IPS-20b (cell line): ENCODE measurements around the gene PARP6.
A peak's percentile ranks its signal among the peaks of the same experiment; 100 is the strongest.
"Not testable (repeated sequence)": the region's sequence is repeated elsewhere in the genome, so short reads cannot be mapped to it uniquely, and the experiment has no call there.

Source experiments
- H3K27ac ChIP-seq: one replicate; pipeline ENCODE4 v1.5.1; 2013; ENCODE audit warnings: low read length
- H3K27me3 ChIP-seq: 2 replicates; pipeline ENCODE4 v1.6.1; 2013; ENCODE audit warnings: mild to moderate bottlenecking, low read length, inconsistent platforms; ENCODE audit not compliant: insufficient read depth
- H3K36me3 ChIP-seq: 2 replicates; pipeline ENCODE4 v1.6.1; 2013; ENCODE audit warnings: low read depth, mild to moderate bottlenecking, inconsistent platforms, low read length, moderate library complexity; ENCODE audit not compliant: insufficient read depth
- H3K4me1 ChIP-seq: 2 replicates; pipeline ENCODE4 v1.6.1; 2013; ENCODE audit warnings: mild to moderate bottlenecking, control low read depth, inconsistent platforms, low read length, moderate library complexity; ENCODE audit not compliant: insufficient read depth
- H3K4me3 ChIP-seq: 2 replicates; pipeline ENCODE4 v1.5.1; 2013; ENCODE audit warnings: mild to moderate bottlenecking, low read length, inconsistent platforms
- H3K9ac ChIP-seq: 2 replicates; pipeline ENCODE4 v1.6.1; 2013; ENCODE audit warnings: low read depth, mild to moderate bottlenecking, inconsistent platforms, low read length, moderate library complexity
- H3K9me3 ChIP-seq: 2 replicates; pipeline ENCODE4 v1.6.1; 2013; ENCODE audit warnings: mild to moderate bottlenecking, low read depth, low read length, inconsistent platforms; ENCODE audit not compliant: insufficient read depth

Gene PARP6

GRCh38 chr15:72275635-72276325 is 3.4 kb upstream of the PARP6 start:
- not testable (repeated sequence) for H3K4me3 ChIP-seq, H3K9me3 ChIP-seq, H3K4me1 ChIP-seq, H3K36me3 ChIP-seq, H3K27ac ChIP-seq, H3K9ac ChIP-seq
- H3K27me3 ChIP-seq: peaks cover 42% of the 10 kb centered on the region

DNA sequence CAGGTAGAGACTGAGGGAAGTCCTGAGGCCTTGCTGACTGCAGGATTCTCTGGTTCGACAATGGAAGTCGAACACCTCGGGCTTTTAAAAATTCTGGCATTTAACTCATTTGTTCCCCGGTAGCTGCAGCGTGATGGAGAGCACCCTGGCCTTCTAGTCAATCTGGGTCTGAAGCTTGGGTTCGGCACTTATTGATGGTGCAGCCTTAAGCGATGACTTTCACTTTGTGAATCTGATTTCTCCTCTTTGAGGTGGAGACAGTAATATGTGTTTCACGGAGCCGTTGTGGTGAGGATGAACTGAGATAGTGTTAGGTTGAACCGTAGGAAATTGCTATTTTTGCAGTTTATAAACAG is 621 bp upstream of the PARP6 start:
- H3K27ac ChIP-seq: peak overlapping the region; percentile 39
- peak overlapping the region; percentile 87 for H3K4me3 ChIP-seq

DNA sequence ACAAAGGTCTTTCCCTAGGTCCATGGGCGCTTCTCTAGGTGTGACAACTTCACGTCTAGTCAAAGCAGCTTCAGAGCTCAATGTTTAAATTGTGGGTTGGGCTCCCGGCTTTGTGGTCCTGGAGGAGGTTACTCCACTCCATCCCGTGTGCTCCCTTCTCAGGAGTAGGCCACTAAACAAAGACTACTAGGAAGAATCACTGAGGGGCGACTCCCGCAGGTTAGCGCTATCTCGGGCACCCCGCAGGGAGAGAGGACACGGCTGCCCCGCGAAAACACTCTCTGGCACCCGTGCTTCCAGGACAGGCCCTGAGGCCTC is 500 bp downstream of the PARP6 start:
- no peak overlapping the region for H3K27ac ChIP-seq

More for the DNA sequence above, 621 bp upstream of the PARP6 start:
- Histone ChIP-seq H3K27me3 (peaks cover 23% of the 10 kb centered on the region), H3K9ac (peak overlapping the region; percentile 65; the same call in 1 of the 2 replicates), H3K36me3 (peaks cover 9% of the 10 kb centered on the region), H3K4me1 (peaks cover 3% of the 10 kb centered on the region; the same call in 1 of the 2 replicates), H3K9me3 (no peaks in the 10 kb centered on the region)

GRCh38 chr15:72271221-72271620 is 1.1 kb downstream of the PARP6 start:
- peaks cover 3% of the 10 kb centered on the region; the same call in 1 of the 2 replicates for H3K4me1 ChIP-seq
- H3K9ac ChIP-seq: no peak overlapping the region
- H3K27me3 ChIP-seq: peaks cover 12% of the 10 kb centered on the region
- H3K9me3 ChIP-seq: no peaks in the 10 kb centered on the region
- peaks cover 27% of the 10 kb centered on the region for H3K36me3 ChIP-seq
- no peak overlapping the region for H3K27ac ChIP-seq
- peak overlapping the region; percentile 87 for H3K4me3 ChIP-seq

More for the DNA sequence above, 500 bp downstream of the PARP6 start:
- Histone ChIP-seq H3K4me1 (peaks cover 3% of the 10 kb centered on the region; the same call in 1 of the 2 replicates), H3K9me3 (no peaks in the 10 kb centered on the region), H3K27me3 (peaks cover 16% of the 10 kb centered on the region), H3K4me3 (peak overlapping the region; percentile 87), H3K9ac (peak overlapping the region; percentile 69; the same call in 1 of the 2 replicates), H3K36me3 (peaks cover 21% of the 10 kb centered on the region)

DNA sequence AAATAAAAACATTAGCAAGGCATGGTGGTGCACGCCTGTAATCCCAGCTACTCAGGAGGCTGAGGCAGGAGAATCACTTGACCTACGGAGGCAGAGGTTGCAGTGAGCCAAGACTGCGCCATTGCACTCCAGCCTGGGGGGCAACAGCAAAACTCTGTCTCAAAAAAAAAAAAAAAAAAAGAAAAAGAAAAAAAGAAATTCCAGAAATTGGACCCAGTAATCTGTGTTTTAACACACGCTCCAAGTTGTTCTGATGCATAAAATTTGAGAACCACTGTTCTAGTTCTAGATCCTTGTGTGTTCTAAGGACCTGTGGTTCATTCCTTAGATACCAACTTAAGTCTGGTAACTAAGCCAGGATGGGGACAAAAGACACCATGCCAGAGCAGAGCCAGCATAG is 2.6 kb downstream of the PARP6 start:
- H3K27ac ChIP-seq: no peak overlapping the region
- H3K36me3 ChIP-seq: peaks cover 42% of the 10 kb centered on the region
- H3K27me3 ChIP-seq: no peaks in the 10 kb centered on the region
- no peak overlapping the region for H3K9ac ChIP-seq
- no peak overlapping the region for H3K4me3 ChIP-seq
- H3K9me3 ChIP-seq: no peaks in the 10 kb centered on the region
- H3K4me1 ChIP-seq: peaks cover 3% of the 10 kb centered on the region; the same call in 1 of the 2 replicates

DNA sequence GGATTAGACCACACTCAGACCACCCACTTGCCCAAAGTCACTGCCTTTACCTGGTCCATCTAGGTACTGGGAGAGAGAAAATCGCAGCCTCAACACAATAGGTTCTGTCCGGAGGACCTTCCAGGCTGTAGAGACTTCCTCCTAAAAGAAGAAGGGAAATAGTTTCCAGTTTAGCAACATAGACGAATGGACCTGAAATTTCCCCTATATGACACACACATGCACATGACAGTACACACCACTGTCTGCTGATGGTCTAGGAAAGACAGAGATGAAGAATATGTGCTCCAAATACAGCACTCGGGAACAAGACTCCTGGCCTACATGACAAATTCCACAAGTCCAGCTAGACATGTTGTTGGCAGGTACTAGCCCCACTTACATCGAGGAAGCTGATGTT is 7.3 kb downstream of the PARP6 start:
- no peak overlapping the region for H3K9ac ChIP-seq
- no peaks in the 10 kb centered on the region for H3K27me3 ChIP-seq
- H3K9me3 ChIP-seq: no peaks in the 10 kb centered on the region
- peaks cover 89% of the 10 kb centered on the region for H3K36me3 ChIP-seq
- H3K4me1 ChIP-seq: no peaks in the 10 kb centered on the region
- no peak overlapping the region for H3K4me3 ChIP-seq
- H3K27ac ChIP-seq: no peak overlapping the region

DNA sequence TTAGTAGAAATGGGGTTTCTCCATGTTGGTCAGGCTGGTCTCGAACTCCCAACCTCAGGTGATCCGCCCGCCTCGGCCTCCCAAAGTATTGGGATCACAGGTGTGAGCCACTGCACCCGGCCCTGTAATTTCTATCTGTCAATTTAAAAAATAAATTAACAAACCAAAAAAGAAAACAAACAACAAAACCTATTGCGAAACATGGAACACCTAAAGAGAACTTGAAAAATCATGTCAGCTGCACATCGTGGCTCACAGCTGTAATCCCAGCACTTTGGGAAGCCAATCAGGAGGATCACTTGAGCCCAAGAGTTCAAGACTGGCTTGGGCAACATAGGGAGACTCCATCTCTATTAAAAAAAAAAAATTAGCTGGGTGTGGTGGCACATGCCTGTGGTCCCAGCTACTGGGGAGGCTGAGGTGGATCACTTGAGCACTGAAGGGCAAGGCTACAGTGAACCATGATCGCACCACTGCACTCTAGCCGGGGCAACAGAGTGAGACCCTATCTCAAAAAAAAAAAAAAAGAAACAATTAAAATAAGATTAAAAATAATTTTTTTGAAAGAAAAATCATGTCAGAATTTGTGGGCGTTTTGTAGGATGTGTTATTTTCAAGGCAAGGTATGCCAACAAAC is 19.6 kb downstream of the PARP6 start:
- no peak overlapping the region for H3K4me3 ChIP-seq
- no peaks in the 10 kb centered on the region for H3K27me3 ChIP-seq
- H3K4me1 ChIP-seq: no peaks in the 10 kb centered on the region
- H3K27ac ChIP-seq: no peak overlapping the region
- peaks cover 91% of the 10 kb centered on the region for H3K36me3 ChIP-seq
- no peak overlapping the region for H3K9ac ChIP-seq
- no peaks in the 10 kb centered on the region for H3K9me3 ChIP-seq

- Histone ChIP-seq H3K4me1 (no peaks in the 10 kb centered on the region), H3K4me3 (no peak overlapping the region), H3K9me3 (no peaks in the 10 kb centered on the region), H3K9ac (no peak overlapping the region), H3K27ac (no peak overlapping the region), H3K36me3 (peaks cover 64% of the 10 kb centered on the region), H3K27me3 (peaks cover 23% of the 10 kb centered on the region)
Measured at GRCh38 chr15:72249142-72249810, 23.1 kb downstream of the PARP6 start.

DNA sequence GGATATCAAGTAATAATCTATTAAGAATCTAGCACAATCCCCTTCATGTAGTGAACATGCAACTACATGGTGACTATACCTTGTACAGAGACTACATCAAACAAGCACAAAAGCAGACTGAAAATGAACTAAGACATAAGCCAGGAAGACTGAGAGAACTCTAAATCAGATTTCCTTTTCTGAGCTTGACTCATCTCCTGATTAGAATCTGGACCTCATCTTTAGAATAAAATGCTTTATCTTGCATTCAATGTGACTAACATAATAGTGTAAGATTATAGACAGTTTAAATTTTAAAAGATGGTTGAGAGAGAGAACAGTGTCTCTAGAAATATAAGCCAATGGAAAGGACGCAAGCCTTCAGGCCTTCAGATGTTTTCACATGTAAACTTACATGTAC is 23.8 kb downstream of the PARP6 start:
- Histone ChIP-seq H3K36me3 (peaks cover 64% of the 10 kb centered on the region), H3K9me3 (no peaks in the 10 kb centered on the region), H3K4me1 (peaks cover 2% of the 10 kb centered on the region; the same call in 1 of the 2 replicates), H3K4me3 (no peak overlapping the region), H3K27ac (no peak overlapping the region), H3K27me3 (peaks cover 30% of the 10 kb centered on the region), H3K9ac (no peak overlapping the region)

- H3K27me3 ChIP-seq: peaks cover 84% of the 10 kb centered on the region
- H3K4me1 ChIP-seq: peaks cover 12% of the 10 kb centered on the region; the same call in 1 of the 2 replicates
- H3K9me3 ChIP-seq: no peaks in the 10 kb centered on the region
- H3K36me3 ChIP-seq: peaks cover 43% of the 10 kb centered on the region
- 0 out of 2 replicates have a peak overlapping the region, but pooled peaks have one; percentile 6 for H3K4me3 ChIP-seq
- no peak overlapping the region for H3K27ac ChIP-seq
- no peak overlapping the region for H3K9ac ChIP-seq
Measured at GRCh38 chr15:72242775-72243370, 29.5 kb downstream of the PARP6 start.

DNA sequence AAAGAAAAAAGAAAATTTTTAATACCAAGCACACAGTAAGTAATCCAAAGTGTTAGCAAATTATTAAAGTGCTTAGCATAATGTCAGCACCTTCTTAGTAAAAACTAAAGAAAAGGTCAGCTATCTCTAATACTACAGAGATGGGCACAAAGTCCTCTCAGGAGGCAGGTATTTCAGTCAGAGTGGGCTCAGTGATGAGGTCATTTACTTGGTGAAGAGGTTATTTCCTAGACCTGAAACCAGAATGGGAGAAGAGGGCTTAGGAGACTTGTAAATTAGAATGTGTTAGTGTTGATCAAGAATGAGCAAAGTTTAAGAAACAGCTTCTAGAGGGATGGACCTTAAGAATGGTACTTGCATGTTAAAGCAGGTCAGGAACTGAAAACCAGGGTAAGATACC is 32.7 kb downstream of the PARP6 start:
- Histone ChIP-seq H3K9me3 (no peaks in the 10 kb centered on the region), H3K36me3 (peaks cover 41% of the 10 kb centered on the region), H3K4me1 (peaks cover 12% of the 10 kb centered on the region), H3K27me3 (peaks cover 97% of the 10 kb centered on the region), H3K4me3 (no peak overlapping the region), H3K27ac (no peak overlapping the region), H3K9ac (no peak overlapping the region)
